ENCODE measurements around the gene MYOF. TPM values are rescaled to one million over a fixed set of nuclear protein-coding genes. Genes with fewer than 3 reads are reported as not detected.
"Not testable (repeated sequence)": the region's sequence is repeated elsewhere in the genome, so short reads cannot be mapped to it uniquely, and the experiment has no call there.

Gene MYOF
- total RNA-seq, 1 experiment from 2014 or later: 488 TPM

- DNase-seq (ENCODE audit: extremely low read depth, low read depth): no peak
Observed at GRCh38 chr10:93461109-93461806, 20.9 kb downstream of the MYOF start.

- DNase-seq (ENCODE audit: extremely low read depth, low read depth): no peak
Observed at GRCh38 chr10:93459466-93459865, 22.7 kb downstream of the MYOF start.

- DNase-seq (ENCODE audit: extremely low read depth, low read depth): peak; percentile 91
Observed at GRCh38 chr10:93458821-93459257, 23.3 kb downstream of the MYOF start.

DNA sequence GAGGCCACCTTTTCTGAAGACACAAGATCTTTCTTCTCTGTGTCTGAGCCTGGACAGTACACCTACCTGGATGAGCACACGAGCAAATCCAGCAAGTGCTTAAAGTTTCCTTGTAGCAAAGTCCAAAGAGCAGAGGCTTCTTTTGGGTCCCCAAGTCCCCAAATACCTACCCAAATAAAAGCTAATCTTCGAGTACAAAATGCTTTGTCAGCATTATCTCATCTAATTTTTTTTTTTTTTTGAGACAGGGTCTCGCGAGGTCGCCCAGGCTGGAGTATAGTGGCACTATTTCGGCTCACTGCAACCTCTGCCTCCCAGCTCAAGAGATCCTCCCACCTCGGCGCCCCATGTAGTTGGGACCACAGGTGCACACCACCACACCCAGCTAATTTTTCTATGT lies 24.6 kb downstream of the MYOF start:
- DNase-seq (ENCODE audit: extremely low read depth, low read depth): no peak

DNA sequence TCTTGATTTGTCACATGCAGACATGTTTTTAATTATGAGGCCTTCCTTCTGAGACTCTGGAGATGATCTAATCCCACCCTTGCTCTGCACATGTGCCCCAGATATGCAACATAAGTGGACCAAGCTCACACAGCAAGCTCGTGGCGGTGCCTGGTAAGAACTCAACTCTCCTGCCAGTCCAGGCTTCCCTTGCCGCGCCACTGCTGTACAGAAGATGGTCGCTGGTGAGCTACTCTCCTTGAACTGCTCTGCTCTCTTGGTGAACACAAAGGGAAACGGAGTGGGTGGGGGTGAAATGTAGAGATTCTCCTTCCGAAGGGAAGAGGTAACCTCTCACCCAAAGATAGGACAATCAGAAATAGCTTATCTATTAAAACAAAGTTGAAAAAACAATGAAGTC lies 25.7 kb downstream of the MYOF start:
- DNase-seq (ENCODE audit: extremely low read depth, low read depth): no peak

- DNase-seq (ENCODE audit: extremely low read depth, low read depth): no peak
Observed at GRCh38 chr10:93454736-93455135, 27.4 kb downstream of the MYOF start.

- DNase-seq (ENCODE audit: extremely low read depth, low read depth): no peak
Observed at GRCh38 chr10:93454146-93454545, 28.0 kb downstream of the MYOF start.

DNA sequence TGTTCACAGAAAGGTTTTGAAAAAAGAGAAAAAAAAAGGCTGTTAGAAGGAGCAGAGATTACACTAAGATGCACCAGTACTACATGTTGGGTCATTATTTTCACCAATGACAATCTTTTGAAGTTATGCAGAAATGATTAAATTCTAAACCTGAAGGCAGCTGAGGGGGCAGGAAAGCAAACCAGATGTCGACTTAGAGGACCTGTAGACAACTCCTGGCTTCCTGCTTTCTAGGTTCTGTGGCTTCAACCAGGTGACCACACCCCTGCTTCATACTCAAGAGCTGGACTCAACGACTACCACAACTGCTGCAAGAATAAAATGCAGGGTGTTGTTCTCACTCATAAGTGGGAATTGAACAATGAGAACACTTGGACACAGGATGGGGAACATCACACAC lies 30.0 kb downstream of the MYOF start:
- DNase-seq (ENCODE audit: extremely low read depth, low read depth): no peak

- no peak for DNase-seq (ENCODE audit: extremely low read depth, low read depth)
Observed at GRCh38 chr10:93451244-93451947, 30.7 kb downstream of the MYOF start.

DNA sequence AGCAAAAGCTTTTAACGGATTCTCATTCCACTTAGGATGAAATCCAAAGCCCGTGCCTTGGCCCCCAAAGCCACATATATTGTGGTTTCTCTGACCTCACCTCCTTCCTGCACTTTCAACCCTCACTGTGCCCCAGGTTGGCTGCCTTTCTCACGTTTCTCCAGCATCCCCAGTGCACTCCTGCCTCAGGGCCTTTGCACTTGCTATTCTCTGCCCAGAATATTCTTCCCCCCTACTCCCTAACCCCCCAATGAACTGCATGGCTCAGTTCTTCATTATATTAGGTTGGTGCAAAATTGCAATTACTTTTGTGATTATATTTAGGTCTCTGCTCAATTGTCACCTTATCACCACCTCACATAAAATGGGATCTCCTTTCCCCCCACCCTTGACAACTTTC lies 34.2 kb downstream of the MYOF start:
- no peak for DNase-seq (ENCODE audit: extremely low read depth, low read depth)

DNA sequence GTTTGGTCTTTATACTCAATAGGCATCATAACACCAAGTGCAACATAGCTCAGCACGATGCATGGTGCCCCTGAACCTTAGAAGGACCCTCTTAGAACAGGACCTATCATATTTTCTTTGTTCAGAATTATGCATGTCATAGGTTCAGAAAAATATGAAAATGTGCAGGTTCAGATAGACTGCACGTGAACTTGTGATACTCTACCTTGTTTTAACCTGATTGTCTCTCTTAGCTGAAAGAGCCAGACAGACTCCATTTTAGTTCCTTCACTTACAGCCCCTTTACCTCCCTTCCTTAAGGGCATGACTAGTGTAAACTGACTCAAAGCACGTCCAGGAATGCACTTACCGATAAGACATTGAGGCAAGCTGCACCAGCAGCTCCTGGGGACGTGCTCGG lies 35.1 kb downstream of the MYOF start:
- DNase-seq (ENCODE audit: extremely low read depth, low read depth): no peak

DNA sequence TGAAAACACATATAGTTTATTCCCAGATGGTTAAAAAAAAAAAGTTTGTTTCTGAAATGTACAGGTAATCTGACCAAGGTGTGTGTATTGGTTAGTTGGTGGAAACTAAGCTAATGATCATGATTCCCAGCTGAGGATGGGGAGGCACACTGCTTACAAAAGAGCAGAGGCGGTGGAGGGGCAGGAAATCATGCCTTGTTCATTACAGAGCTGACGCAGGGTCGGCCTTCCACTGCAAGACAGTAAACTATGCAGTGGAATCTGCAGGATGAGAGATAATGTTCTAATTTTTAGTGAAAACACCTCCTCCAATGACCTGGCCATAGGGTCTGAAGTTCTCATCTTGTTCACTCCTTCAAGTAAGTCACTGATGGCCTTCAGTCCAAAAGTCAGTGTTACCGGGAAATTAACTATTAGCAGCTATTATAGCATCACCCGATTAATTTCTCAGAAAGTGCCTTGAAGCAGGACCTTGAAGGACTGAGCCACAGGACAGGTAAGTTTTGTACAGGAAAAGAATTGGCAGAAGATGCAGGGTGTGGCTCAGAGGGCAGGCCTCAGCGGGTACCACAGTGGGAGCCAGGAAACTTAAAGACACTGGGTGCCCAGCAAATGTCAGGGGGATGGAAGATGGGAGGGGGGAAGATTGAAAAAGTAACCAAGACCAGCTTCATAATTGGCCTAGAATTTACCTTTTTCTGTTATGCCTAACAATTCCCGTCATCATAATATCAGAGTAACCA lies 36.0 kb downstream of the MYOF start:
- no peak for DNase-seq (ENCODE audit: extremely low read depth, low read depth)

DNA sequence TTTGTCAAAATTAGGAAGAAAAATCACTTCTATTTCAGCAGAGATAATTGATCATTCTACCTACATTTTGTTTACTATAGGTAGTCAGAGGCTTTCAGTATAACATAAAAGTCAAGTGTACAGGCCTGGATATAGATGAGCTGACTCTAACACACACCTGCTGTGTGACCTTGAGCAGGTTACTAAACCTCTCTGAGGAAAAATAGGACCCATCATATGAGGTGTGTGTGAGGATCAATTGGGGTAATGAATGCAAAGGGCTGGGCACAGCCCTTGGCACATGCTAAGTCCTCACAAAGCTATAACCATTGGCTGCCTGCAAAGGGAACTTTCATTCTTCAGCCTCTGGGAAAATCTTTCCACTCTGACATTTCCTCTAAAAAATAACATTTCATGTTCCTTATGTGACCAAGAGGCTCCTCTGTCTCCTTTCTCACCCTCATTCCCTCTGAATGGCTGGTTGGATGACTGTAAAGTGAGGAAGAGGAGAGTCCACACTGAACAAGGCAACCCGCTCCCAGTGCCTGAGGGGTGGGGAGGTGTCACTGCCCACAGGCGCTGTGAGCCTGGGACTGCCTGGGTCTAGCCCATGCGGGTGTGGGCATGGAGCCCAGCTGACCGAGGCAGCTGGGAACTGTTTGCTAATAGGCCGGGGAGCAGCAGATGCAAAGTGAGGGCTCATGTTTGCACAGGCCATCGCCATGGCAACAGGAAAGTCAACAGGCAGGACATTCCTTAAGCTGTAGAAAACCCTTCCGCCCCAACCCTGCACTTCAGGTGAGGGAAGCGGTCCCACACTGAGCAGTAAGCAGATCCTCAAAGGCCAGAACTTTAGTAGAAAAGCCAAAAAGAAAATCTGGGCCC lies 36.8 kb downstream of the MYOF start:
- DNase-seq (ENCODE audit: extremely low read depth, low read depth): peak; percentile 85

DNA sequence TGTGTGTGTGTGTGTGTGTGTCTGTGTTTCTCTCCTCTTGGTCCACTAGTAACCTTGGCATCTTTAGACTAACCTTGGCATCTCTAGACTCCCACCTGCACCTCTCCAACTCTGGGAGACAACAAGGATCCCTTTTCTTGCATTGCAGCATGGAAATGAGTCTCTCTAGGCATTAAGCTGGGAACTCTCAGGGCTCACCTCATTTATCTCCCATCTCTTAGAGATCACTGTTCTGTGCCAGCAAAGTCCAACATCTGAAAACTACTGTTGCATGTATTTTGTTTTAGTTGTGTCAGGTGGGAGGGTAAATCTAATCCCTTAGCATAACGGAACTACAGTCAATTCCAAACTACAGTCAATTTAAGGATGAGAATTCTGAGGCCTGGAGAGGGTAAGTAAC lies 38.7 kb downstream of the MYOF start:
- DNase-seq (ENCODE audit: extremely low read depth, low read depth): no peak

- DNase-seq (ENCODE audit: extremely low read depth, low read depth): not testable (repeated sequence)
Observed at GRCh38 chr10:93442721-93443120, 39.4 kb downstream of the MYOF start.

GRCh38 chr10:93440591-93441091 lies 41.5 kb downstream of the MYOF start:
- DNase-seq (ENCODE audit: extremely low read depth, low read depth): no peak

GRCh38 chr10:93438613-93439253 lies 43.4 kb downstream of the MYOF start:
- peak; percentile 68 for DNase-seq (ENCODE audit: extremely low read depth, low read depth)

GRCh38 chr10:93437946-93438612 lies 44.1 kb downstream of the MYOF start:
- DNase-seq (ENCODE audit: extremely low read depth, low read depth): no peak
